KMS-11 (cell line): ENCODE results near the gene RAPGEF3.

Experiments
- H2AFZ ChIP-seq: fragments of 200-600 bp; sonication (generic); 2 replicates; pipeline ENCODE4 v1.6.1; 2016; ENCODE audit warnings: antibody characterized with exemption, mixed run types, low read depth
- H3K27ac ChIP-seq: fragments of 200-600 bp; sonication (generic); 2 replicates; pipeline ENCODE4 v1.6.1; 2016; ENCODE audit warnings: mild to moderate bottlenecking, mixed run types
- H3K27me3 ChIP-seq: fragments of 200-600 bp; sonication (generic); 2 replicates; pipeline ENCODE4 v1.6.1; 2017; ENCODE audit warnings: mild to moderate bottlenecking, low read depth, mixed run types, moderate library complexity; ENCODE audit not compliant: insufficient read depth
- H3K36me3 ChIP-seq: fragments of 200-600 bp; sonication (generic); 2 replicates; pipeline ENCODE4 v1.6.1; 2017; ENCODE audit warnings: mild to moderate bottlenecking, mixed run types; ENCODE audit not compliant: insufficient read depth
- H3K4me1 ChIP-seq: fragments of 200-600 bp; sonication (generic); 2 replicates; pipeline ENCODE4 v1.6.1; 2016; ENCODE audit warnings: mild to moderate bottlenecking, low read depth, mixed run types; ENCODE audit not compliant: poor library complexity, severe bottlenecking
- H3K4me2 ChIP-seq: fragments of 200-600 bp; sonication (generic); 2 replicates; pipeline ENCODE4 v1.7.0; 2016; ENCODE audit warnings: mild to moderate bottlenecking, mixed run types
- H3K4me3 ChIP-seq: fragments of 200-600 bp; sonication (generic); IDR thresholded peaks from 2 replicates; pipeline ENCODE4 v1.6.1; 2017; ENCODE audit warnings: low read depth, low read length, mixed read lengths; ENCODE audit not compliant: insufficient read depth
- H3K79me2 ChIP-seq: fragments of 200-600 bp; sonication (generic); 2 replicates; pipeline ENCODE4 v1.6.1; 2016; ENCODE audit warnings: low read depth, mixed run types; ENCODE audit not compliant: insufficient read depth
- H3K9ac ChIP-seq: fragments of 200-600 bp; sonication (generic); 2 replicates; pipeline ENCODE4 v1.6.1; 2016; ENCODE audit warnings: mild to moderate bottlenecking, mixed run types
- H4K20me1 ChIP-seq: fragments of 200-600 bp; sonication (generic); 2 replicates; pipeline ENCODE4 v1.6.1; 2016; ENCODE audit warnings: mild to moderate bottlenecking, mixed run types; ENCODE audit not compliant: insufficient read depth
- TF ChIP-seq, protein P1 (sequence below): fragments of 200-600 bp; sonication (generic); conservative IDR thresholded peaks from 2 replicates; pipeline ENCODE4 v1.6.1; 2017; ENCODE audit warnings: low read depth, mild to moderate bottlenecking, antibody characterized with exemption, low read length, moderate library complexity, mixed read lengths

RAPGEF3 gene

DNA sequence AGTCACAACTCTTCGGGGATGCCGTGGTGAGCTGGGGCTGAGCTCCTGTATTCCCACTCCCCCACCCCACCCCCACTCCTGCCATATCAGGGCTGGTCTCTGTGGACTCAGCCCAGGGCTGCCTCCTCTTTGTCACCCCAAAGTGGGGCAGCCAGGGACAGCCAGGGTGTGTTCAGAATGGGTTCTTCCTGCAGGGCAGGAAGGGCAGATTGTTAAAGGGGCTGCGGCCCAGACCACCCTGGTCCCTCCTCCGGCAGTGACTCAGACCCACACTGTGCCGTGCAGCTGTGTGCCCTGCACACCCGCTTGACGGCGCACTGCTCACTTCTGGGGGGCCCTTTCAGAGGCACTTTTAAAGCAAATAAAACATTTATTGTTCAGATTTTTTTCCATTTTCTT, 23.7 kb upstream of the RAPGEF3 start:
- Histone ChIP-seq H3K27ac (no peak overlapping the region), H3K79me2 (no peaks in the 10 kb centered on the region), H3K9ac (no peak overlapping the region), H3K27me3 (no peaks in the 10 kb centered on the region), H3K4me3 (no peak overlapping the region), H3K4me2 (no peak overlapping the region), H2AFZ (no peak overlapping the region), H4K20me1 (no peaks in the 10 kb centered on the region), H3K36me3 (no peaks in the 10 kb centered on the region; the same call in 1 of the 2 replicates), H3K4me1 (peaks cover 23% of the 10 kb centered on the region)
- TF ChIP-seq, protein P1, sequence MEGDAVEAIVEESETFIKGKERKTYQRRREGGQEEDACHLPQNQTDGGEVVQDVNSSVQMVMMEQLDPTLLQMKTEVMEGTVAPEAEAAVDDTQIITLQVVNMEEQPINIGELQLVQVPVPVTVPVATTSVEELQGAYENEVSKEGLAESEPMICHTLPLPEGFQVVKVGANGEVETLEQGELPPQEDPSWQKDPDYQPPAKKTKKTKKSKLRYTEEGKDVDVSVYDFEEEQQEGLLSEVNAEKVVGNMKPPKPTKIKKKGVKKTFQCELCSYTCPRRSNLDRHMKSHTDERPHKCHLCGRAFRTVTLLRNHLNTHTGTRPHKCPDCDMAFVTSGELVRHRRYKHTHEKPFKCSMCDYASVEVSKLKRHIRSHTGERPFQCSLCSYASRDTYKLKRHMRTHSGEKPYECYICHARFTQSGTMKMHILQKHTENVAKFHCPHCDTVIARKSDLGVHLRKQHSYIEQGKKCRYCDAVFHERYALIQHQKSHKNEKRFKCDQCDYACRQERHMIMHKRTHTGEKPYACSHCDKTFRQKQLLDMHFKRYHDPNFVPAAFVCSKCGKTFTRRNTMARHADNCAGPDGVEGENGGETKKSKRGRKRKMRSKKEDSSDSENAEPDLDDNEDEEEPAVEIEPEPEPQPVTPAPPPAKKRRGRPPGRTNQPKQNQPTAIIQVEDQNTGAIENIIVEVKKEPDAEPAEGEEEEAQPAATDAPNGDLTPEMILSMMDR, result no peak

DNA sequence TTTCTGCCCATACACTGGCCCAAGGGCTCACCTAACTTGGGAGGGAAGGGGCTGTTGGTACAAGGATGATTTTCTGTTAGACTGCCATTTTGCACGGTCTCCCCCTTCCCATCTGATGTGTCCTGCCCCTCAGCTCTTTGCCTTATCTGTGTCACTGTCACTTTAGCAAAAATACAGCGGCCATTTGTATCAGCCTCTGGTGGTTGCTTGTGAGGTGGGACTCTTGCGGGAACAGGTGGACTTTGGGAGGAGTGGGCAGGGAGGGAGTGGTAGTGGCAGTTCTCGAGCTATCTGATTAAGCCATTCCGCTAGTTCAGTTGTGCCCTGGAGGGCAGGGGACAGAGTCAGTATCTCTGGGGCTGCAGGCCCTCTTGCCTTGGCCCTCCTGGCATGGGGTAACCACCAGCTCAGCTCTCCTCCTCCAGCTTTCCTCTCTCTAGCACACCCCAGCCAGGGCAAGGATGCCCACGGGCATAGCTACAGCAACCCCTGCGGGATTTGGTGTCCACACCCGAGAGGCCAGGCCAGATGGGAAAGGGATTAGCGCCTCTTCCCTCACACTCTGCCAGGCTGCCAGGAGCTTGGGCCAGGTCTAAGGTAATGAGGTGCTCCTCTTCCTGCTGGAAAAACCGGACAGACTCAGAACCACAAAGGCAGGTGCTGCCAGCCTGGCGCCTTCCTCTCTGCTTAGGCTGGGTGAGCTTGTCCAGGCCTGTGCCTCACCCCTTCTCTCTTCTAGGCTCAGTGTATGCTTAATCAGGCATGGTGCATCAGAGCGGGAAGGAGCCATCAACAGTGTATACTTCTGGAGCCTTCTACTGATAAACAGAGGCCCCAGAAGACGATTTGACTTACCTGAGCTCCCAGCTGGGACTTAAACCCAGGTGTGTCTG, 23.0 kb upstream of the RAPGEF3 start:
- H3K4me3 ChIP-seq, result no peak overlapping the region
- no peaks in the 10 kb centered on the region; the same call in 1 of the 2 replicates for H3K36me3 ChIP-seq
- H2AFZ ChIP-seq, result no peak overlapping the region
- H3K27ac ChIP-seq, result no peak overlapping the region; the same call in 1 of the 2 replicates
- no peaks in the 10 kb centered on the region for H3K27me3 ChIP-seq
- no peak overlapping the region for H3K4me2 ChIP-seq
- H3K79me2 ChIP-seq, result no peaks in the 10 kb centered on the region
- TF ChIP-seq, protein P1, result no peak
- no peak overlapping the region for H3K9ac ChIP-seq
- H3K4me1 ChIP-seq, result peaks cover 30% of the 10 kb centered on the region
- H4K20me1 ChIP-seq, result no peaks in the 10 kb centered on the region

DNA sequence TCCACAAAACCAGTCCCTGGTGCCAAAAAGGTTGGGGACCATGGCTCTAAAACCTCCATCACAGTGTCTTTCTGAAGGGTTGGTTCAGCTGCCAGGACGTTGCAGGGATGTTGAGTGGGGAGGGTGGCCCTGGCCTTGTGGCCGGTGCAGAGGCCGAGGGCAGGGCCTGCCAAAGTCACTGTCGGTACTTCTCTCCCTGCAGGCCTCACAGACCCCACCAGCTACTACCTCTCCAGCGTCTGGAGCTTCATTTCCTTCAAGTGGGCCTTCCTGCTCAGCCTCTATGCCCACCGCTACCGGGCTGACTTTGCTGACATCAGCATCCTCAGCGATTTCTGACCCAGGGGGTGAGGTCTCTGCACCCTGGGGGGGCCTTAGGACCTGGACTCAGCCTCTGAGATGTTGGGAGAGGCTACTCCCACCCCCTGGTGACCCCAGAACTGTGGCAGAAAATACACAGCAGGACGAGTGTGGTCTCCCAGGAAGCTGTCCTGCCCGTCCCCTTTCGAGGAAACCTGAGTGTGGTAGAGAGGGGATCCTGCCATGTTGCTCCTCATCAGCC, 21.3 kb upstream of the RAPGEF3 start:
- no peak overlapping the region for H3K27ac ChIP-seq
- H3K4me1 ChIP-seq, result peaks cover 47% of the 10 kb centered on the region
- no peaks in the 10 kb centered on the region; the same call in 1 of the 2 replicates for H3K79me2 ChIP-seq
- no peak overlapping the region for H3K4me2 ChIP-seq
- H2AFZ ChIP-seq, result no peak overlapping the region
- H3K4me3 ChIP-seq, result no peak overlapping the region
- TF ChIP-seq, protein P1, result no peak
- no peaks in the 10 kb centered on the region for H3K27me3 ChIP-seq
- H4K20me1 ChIP-seq, result no peaks in the 10 kb centered on the region
- no peak overlapping the region for H3K9ac ChIP-seq
- no peaks in the 10 kb centered on the region for H3K36me3 ChIP-seq

DNA sequence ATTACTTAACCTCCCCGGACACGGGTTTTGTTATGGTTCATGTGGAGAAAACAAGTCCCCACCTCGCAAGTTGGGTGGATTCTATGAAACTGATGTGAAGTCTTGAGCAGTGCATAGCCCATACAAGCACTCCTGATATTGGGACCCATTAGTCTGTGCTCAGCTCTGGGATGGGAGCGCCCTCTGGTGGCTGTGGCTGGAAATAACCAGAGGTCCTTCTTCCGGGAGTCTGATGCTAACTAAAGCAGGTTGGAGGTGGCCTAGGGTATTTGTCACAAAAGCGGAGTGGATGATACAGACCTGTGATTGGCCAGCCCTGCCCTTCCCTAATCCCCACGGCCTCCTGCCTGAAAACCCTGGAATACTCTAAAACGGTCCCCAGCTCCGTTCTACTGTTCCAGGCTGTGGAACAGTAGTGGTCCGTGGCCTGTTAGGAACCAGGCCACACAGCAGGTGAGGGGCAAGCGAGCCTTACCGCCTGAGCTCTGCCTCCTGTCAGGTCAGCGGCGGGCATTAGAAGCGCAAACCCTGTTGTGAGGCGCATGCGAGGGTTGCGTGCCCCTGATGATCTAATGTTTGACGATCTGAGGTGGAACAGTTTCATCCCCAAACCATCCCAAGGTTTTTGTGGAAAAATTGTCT, 20.7 kb upstream of the RAPGEF3 start:
- Histone ChIP-seq H3K79me2 (peaks cover under 1% of the 10 kb centered on the region; the same call in 1 of the 2 replicates), H3K4me2 (no peak overlapping the region), H3K4me3 (no peak overlapping the region), H3K9ac (no peak overlapping the region), H3K4me1 (peaks cover 53% of the 10 kb centered on the region), H4K20me1 (no peaks in the 10 kb centered on the region), H3K36me3 (no peaks in the 10 kb centered on the region), H3K27me3 (no peaks in the 10 kb centered on the region), H3K27ac (no peak overlapping the region), H2AFZ (no peak overlapping the region)
- TF ChIP-seq, protein P1, result peak; percentile 98
